Effector memory CD8-positive, alpha-beta T cell (primary cell): ENCODE data around the gene PAIP1.
"Not testable (repeated sequence)": the region's sequence is repeated elsewhere in the genome, so short reads cannot be mapped to it uniquely, and the experiment has no call there.

Source experiments
- ATAC-seq: fragments of 150-1000 bp; cut with Tn5 transposase; replicated peaks from 2 replicates; pipeline ENCODE4 v1.10.0; 2021; ENCODE audit warnings: mild to moderate bottlenecking, moderate library complexity
- DNase-seq, 3 experiments: peaks; one replicate each; pipeline ENCODE4 v3.0.0; 2021
- H3K27ac Mint-ChIP-seq, 2 donors: one replicate each; pipeline ENCODE4 v1.8.0; 2022; ENCODE audit warnings: mild to moderate bottlenecking in 2 of 2, mixed read lengths in 2 of 2, moderate library complexity in 2 of 2
- H3K27me3 Mint-ChIP-seq, 2 donors: one replicate each; pipeline ENCODE4 v1.8.0; 2022; ENCODE audit warnings: mixed read lengths in 2 of 2
- H3K36me3 Mint-ChIP-seq: one replicate; pipeline ENCODE4 v1.8.0; 2022; ENCODE audit warnings: mild to moderate bottlenecking, moderate library complexity, mixed read lengths; ENCODE audit not compliant: insufficient read depth
- H3K4me1 Mint-ChIP-seq, 2 donors: one replicate each; pipeline ENCODE4 v1.8.0; 2022; ENCODE audit warnings: low read depth in 2 of 2, mixed read lengths in 2 of 2
- H3K4me3 Mint-ChIP-seq, 2 donors: one replicate each; pipeline ENCODE4 v1.8.0; 2022; ENCODE audit warnings: mild to moderate bottlenecking in 2 of 2, mixed read lengths in 2 of 2, moderate library complexity in 2 of 2
- H3K9me3 Mint-ChIP-seq, 2 donors: one replicate each; pipeline ENCODE4 v1.8.0; 2022; ENCODE audit warnings: mixed read lengths in 2 of 2

The PAIP1 gene

DNA sequence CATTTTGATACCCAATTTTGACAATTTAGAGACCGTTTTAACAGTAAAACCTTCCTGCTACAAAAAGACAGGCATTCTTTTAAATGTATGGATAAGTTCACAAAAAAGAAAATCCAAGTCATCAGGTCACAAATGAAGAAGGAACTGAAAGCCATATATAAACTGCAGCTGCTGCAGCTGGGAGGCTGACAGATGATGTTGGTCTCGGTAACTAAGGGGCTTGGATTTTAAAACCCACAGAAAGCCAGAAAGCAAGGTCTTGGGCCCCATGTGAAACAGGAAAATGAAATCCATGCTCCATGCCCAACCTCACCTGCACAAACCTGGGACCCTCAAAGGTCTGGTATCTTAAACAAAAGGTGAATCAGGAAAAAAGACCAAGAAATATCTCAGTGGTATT is 26.2 kb downstream of the PAIP1 start:
- Mint-ChIP-seq H3K27me3 (no peaks in the 10 kb centered on the region), H3K4me3 (no peak overlapping the region), H3K4me1 (peaks cover 0 to 9% of the 10 kb centered on the region in 2 donors), H3K36me3 (peaks cover 80% of the 10 kb centered on the region), H3K9me3 (no peaks in the 10 kb centered on the region), H3K27ac (no peak overlapping the region)
- DNase-seq (no peak), ATAC-seq (no peak)

DNA sequence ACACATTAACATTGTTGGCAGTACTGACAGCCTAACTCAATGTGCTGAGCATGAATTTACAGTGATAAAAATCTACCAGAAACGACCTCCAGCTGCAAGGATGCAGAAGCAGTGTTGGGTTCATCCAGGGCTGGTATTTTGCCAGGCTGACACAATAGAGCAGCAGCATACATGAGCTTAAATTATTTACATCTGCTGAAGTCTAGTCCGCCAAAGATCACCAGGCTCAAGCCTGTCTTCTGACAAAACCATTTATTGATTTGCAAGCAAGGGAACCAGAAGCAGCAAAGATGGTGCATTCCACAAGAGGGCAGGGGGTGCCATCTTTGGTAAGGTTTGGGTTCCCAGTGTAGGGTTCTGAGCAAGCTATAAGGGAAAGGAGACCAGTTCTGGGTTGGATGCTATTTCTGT is 33.2 kb downstream of the PAIP1 start:
- H3K9me3 Mint-ChIP-seq: no peaks in the 10 kb centered on the region
- DNase-seq: no peak
- no peaks in the 10 kb centered on the region for H3K4me1 Mint-ChIP-seq
- H3K36me3 Mint-ChIP-seq: peaks cover 15% of the 10 kb centered on the region
- H3K27me3 Mint-ChIP-seq: no peaks in the 10 kb centered on the region
- H3K27ac Mint-ChIP-seq: peak overlapping the region in 1 of 2 donors; percentile 57
- no peak overlapping the region for H3K4me3 Mint-ChIP-seq
- ATAC-seq: no peak

DNA sequence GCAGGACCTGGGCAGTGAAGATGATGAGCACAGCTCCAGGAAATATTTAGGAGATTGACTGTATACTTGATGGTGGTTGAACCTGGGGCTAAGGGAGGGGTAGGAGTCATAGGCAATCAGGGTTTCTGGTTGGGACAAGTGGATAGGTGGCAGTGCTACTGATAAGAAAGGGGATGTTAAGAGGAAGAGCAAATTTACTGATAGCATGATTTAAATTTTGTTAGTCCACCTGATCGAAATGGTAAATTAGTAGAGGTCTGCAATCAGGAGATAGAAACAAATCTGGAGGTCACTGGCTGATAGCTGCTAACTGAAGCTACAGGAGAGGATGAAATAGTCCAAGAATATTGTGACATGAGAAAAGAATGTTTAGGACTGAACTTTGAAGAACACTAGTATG is 36.3 kb downstream of the PAIP1 start:
- Mint-ChIP-seq H3K36me3 (peaks cover 4% of the 10 kb centered on the region), H3K4me3 (no peak overlapping the region), H3K27me3 (no peaks in the 10 kb centered on the region), H3K9me3 (no peaks in the 10 kb centered on the region), H3K4me1 (peaks cover 0 to 6% of the 10 kb centered on the region in 2 donors), H3K27ac (no peak overlapping the region)
- no peak for DNase-seq
- ATAC-seq: no peak

DNA sequence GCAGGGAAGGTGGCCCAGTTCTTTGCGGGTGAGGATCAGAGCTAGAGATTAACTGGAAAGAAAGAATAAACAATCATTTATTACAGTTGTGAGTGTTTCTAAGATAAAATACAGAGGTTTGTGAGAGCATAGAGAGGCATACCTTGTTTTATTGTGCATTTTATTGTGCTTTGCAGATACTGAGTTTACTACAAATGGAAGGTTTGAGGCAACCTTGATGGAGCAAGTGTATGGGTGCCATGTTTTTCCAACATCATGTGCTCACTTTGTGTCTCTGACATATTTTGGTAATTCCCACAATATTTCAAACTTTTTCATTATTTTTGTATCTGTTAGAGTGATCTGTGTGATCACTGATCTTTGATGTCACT is 41.2 kb downstream of the PAIP1 start:
- no peaks in the 10 kb centered on the region for H3K9me3 Mint-ChIP-seq
- DNase-seq: no peak
- ATAC-seq: no peak

DNA sequence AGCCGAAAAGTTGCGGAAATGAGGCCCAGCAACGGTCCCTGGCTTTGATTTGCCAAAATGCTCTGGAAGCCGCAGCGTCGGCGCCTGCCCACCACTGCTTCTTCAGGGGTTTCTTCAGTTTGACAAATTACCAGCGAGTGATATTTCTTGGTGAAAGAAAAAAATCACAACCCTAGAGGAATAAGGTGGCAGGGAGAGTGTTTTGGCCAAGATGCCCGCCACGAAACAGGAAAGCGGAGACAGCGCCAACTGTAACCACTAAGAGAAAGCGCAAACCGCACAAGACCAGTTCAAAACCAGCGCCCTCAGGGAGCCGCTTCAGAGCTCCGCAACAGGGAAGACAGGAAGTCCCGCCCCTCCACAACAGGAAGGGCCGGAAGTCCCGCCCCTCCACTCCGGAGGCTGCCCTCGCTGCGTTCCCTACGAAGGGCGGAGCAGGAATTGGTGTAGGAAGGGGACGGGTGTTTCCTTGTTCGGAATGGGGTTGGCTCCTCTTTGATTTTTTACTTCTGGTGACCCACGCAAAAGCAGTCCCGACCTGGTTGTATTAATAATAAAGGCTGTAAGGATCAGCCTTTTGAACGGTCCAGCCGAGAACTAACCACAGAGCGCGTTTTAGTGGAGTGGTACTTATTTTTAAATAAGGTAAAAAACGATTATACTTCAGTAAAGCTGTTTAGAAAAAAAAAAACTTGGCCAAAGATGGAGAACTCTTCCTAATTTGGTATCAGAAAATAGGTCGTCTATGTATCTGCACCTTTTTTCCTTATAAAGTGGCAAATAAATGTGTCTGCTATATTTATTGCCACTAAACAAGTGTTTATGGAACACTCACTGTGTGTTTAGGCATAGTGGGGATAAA is 41.8 kb downstream of the PAIP1 start, which contains the start of gene C5orf34:
Gene C5orf34, minus strand, starts transcription at position 333 of the 862 bp plus-strand sequence. CDS start 5,809 bp downstream, outside the sequence.
- DNase-seq (peak; percentile 90 to 92 (median 91)), ATAC-seq (peak; percentile 93)
- Mint-ChIP-seq H3K27me3 (no peaks in the 10 kb centered on the region), H3K36me3 (peaks cover 11% of the 10 kb centered on the region), H3K9me3 (no peaks in the 10 kb centered on the region), H3K27ac (peak within 1 kb of the TSS; percentile 88 to 95), H3K4me1 (peaks cover 13 to 24% of the 10 kb centered on the region in 2 donors), H3K4me3 (peak within 1 kb of the TSS; percentile 86 to 91)

More for the DNA sequence above, 41.2 kb downstream of the PAIP1 start:
- peak overlapping the region; percentile 88 to 95 for H3K27ac Mint-ChIP-seq
- H3K4me3 Mint-ChIP-seq: peak overlapping the region; percentile 86 to 91
- peaks cover 13 to 24% of the 10 kb centered on the region in 2 donors for H3K4me1 Mint-ChIP-seq
- peaks cover 8% of the 10 kb centered on the region for H3K36me3 Mint-ChIP-seq
- no peaks in the 10 kb centered on the region for H3K27me3 Mint-ChIP-seq

DNA sequence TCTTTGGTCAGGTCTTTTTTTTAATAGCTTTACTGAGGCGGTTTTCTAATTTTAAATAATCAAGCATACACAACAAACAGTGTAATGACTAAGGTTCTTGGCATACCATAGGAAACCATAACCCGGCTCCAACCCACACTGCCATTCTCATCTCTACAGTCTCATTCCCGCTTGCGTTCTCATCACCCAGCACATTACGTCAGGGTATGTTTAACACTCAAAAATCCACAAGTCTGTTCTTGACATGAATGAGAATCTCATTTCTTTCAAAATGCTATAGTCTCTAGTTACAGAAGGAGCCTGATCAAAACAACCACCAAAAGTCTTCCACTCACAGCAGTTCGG is 42.4 kb downstream of the PAIP1 start:
- DNase-seq (no peak), ATAC-seq (peak; percentile 47)
- peak overlapping the region; percentile 86 to 91 for H3K4me3 Mint-ChIP-seq
- peaks cover 10% of the 10 kb centered on the region for H3K36me3 Mint-ChIP-seq
- H3K4me1 Mint-ChIP-seq: peaks cover 13 to 24% of the 10 kb centered on the region in 2 donors
- H3K9me3 Mint-ChIP-seq: no peaks in the 10 kb centered on the region
- H3K27me3 Mint-ChIP-seq: no peaks in the 10 kb centered on the region
- H3K27ac Mint-ChIP-seq: peak overlapping the region; percentile 88 to 95

DNA sequence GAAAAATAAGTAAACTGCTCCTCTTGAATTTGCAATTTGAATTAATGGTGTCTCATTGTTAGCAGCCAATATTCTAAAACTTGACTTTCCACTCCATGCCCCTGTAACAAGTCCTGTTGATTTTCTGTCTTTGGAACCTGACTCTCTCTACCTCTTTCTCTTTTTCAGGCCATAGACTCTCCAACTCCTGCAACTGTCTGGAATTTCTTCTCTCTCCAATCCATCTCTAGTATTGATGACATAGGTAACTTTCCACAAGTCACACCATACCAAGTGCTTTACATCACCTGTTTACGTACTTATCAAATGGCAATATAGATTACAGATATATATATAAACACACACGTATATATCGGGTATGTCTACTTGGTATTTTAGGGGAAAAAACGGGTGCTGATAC is 42.9 kb downstream of the PAIP1 start:
- Mint-ChIP-seq H3K9me3 (no peaks in the 10 kb centered on the region), H3K36me3 (peaks cover 8% of the 10 kb centered on the region), H3K27ac (peak overlapping the region; percentile 88 to 95), H3K4me3 (peak overlapping the region; percentile 86 to 91), H3K4me1 (peaks cover 13 to 24% of the 10 kb centered on the region in 2 donors), H3K27me3 (no peaks in the 10 kb centered on the region)
- ATAC-seq (no peak), DNase-seq (no peak)

DNA sequence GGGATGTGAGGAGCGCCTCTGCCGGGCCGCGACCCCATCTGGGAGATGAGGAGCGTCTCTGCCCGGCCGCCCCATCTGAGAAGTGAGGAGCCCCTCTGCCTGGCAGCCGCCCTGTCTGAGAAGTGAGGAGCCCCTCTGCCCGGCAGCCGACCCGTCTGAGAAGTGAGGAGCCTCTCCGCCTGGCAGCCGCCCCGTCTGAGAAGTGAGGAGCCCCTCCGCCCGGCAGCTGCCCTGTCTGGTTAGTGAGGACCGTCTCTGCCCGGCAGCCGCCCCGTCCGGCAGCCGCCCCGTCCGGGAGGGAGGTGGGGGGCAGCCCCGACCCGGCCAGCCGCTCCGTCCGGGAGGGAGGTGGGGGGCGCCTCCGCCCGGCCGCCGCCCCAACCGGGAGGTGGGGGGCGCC is 45.8 kb downstream of the PAIP1 start:
- not testable (repeated sequence) for H3K4me3 Mint-ChIP-seq, ATAC-seq, H3K9me3 Mint-ChIP-seq, H3K27ac Mint-ChIP-seq, DNase-seq, H3K27me3 Mint-ChIP-seq
- H3K36me3 Mint-ChIP-seq: peaks cover 12% of the 10 kb centered on the region
- peaks cover 13 to 19% of the 10 kb centered on the region in 2 donors for H3K4me1 Mint-ChIP-seq

DNA sequence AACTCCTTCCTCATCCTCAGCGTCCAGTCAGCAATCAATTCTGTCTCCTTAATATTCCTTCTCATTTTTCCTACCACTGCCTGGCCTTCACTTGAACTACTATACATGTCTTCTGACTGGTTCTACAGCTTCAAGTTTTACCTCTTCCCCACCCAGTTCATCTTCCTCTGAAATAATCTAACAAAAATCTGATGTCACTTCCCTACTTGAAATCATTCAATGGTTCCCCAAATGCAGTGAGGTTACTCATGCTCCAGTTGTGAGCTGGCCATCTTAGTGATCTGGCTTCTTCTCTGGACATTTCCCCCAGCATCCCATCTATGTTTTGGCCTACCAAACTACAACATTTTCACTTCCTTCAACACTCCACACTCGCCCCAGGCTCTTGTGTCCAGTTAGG is 58.3 kb downstream of the PAIP1 start:
- H3K36me3 Mint-ChIP-seq: no peaks in the 10 kb centered on the region
- ATAC-seq (no peak), DNase-seq (no peak)
- no peaks in the 10 kb centered on the region for H3K9me3 Mint-ChIP-seq
- H3K4me1 Mint-ChIP-seq: peaks cover 0 to 2% of the 10 kb centered on the region in 2 donors
- no peak overlapping the region for H3K27ac Mint-ChIP-seq
- H3K27me3 Mint-ChIP-seq: no peaks in the 10 kb centered on the region
- H3K4me3 Mint-ChIP-seq: no peak overlapping the region

DNA sequence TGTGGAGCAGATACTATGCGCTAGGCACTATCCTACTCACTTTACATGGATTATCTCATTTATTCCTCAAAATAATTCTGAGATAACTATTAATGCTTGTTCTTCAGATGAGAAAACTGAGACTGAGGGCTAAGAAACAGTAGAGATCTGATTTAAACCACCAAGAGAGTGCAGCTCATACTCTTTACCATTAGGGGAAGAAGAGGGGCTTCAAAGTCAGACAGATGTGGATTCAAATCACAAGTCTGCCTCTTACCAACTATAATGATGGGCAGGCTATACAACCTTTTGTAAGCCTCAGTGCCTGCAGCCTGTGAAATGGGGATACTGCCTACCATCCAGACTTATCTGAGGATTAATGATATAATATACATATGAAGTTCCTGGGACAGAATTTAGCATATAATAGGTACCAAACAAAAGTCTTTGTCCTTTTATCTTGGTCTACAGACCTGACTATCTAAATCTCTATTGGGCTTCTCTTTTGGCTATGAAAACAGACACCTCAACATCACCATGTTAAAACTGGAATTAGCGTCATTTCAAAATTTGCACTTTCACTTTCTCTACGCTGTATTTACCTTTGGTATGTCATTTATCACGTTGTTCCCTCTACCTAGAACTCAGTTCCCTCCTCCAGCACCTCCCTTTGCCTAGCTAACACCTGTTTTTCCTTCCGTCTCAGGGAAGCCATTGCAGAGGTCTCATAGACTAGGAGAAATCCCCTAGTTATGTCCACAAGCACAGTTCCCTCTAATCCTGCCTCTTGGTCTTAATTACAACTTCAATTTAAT is 59.4 kb downstream of the PAIP1 start:
- Mint-ChIP-seq H3K27me3 (no peaks in the 10 kb centered on the region), H3K4me3 (peak overlapping the region; percentile 45 to 54), H3K9me3 (no peaks in the 10 kb centered on the region), H3K36me3 (no peaks in the 10 kb centered on the region), H3K27ac (peak overlapping the region; percentile 12 to 82), H3K4me1 (peaks cover 0 to 2% of the 10 kb centered on the region in 2 donors)
- DNase-seq (no peak), ATAC-seq (no peak)

DNA sequence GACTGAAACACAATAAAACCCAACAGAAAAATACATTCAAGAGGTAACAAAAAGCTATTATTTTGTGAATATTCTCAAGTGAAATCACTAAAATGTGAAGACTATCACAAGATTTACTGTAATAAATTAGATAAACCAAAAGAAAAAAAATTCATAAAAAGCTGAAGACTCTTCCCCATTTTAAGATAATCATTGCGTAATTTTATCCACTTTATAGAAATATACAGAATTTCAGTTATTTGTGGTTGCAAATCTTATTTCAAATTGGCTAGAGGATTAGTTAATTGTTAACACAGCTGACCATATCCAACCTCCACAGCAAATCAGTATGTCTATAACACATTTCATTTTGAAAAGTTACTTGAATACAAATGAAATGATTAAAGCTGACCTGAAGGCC is 65.6 kb downstream of the PAIP1 start:
- Mint-ChIP-seq H3K9me3 (no peaks in the 10 kb centered on the region), H3K4me1 (no peaks in the 10 kb centered on the region), H3K36me3 (no peaks in the 10 kb centered on the region), H3K27me3 (no peaks in the 10 kb centered on the region), H3K27ac (no peak overlapping the region), H3K4me3 (no peak overlapping the region)
- DNase-seq (no peak), ATAC-seq (no peak)

DNA sequence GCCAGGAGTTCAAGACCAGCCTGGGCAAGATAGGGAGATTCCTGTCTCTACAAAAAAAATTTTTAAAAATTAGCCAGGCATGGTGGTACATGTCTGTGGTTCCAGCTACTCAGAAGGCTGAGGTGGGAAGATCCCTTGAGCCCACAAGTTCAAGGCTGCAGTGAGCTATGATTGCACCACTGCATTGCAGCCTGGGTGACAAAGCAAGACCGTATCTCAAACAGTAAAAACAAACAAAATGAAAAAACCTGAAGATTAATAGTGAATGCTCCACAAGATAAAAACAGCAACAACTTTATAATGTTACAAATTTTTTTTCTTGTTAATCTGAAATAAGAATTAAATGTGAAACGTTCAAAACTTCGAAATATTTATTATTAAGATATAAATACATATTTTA is 70.5 kb downstream of the PAIP1 start:
- no peak overlapping the region for H3K4me3 Mint-ChIP-seq
- no peak for DNase-seq
- peak overlapping the region; percentile 96 to 99 for H3K27ac Mint-ChIP-seq

DNA sequence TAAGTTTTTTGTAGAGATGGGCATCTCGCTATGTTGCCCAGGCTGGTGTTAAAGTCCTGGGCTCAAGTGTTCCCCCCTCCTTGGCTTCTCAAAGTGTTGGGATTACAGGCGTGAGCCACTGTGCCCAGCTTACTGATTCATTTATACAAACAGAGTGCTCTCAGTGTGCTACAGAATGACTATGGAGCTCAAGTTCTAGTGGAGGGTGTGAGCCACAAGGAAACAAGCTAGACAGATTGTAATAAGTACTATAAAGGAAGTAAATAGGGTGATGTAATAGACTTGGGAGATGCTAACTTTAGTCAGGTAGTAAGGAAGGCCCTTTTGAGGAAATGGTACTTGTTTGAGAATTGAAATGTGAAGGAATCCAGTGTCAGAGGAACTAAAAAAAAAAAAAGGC is 71.5 kb downstream of the PAIP1 start:
- H3K36me3 Mint-ChIP-seq: peaks cover 17% of the 10 kb centered on the region
- H3K9me3 Mint-ChIP-seq: no peaks in the 10 kb centered on the region
- ATAC-seq (no peak), DNase-seq (no peak)
- peak overlapping the region in 1 of 2 donors; percentile 86 for H3K4me3 Mint-ChIP-seq
- peaks cover 11 to 29% of the 10 kb centered on the region in 2 donors for H3K4me1 Mint-ChIP-seq
- H3K27ac Mint-ChIP-seq: peak overlapping the region; percentile 96 to 99
- H3K27me3 Mint-ChIP-seq: no peaks in the 10 kb centered on the region

More for the DNA sequence above, 70.5 kb downstream of the PAIP1 start:
- H3K9me3 Mint-ChIP-seq: no peaks in the 10 kb centered on the region
- peaks cover 17% of the 10 kb centered on the region for H3K36me3 Mint-ChIP-seq
- ATAC-seq: no peak
- H3K27me3 Mint-ChIP-seq: no peaks in the 10 kb centered on the region
- H3K4me1 Mint-ChIP-seq: peaks cover 10 to 29% of the 10 kb centered on the region in 2 donors
